HG03103 (cell line): ENCODE results near the gene PLK2.

Experiments
- ATAC-seq: cut with Tn5 transposase; IDR thresholded peaks from one replicate; pipeline ENCODE4 v1.9.1; 2021; ENCODE audit warnings: low read depth; ENCODE audit not compliant: unreplicated experiment

The PLK2 gene

GRCh38 chr5:58451732-58452565 is 7.9 kb downstream of the PLK2 start:
- no peak for ATAC-seq

- no peak for ATAC-seq
Observed at GRCh38 chr5:58450811-58451629, 8.9 kb downstream of the PLK2 start.

DNA sequence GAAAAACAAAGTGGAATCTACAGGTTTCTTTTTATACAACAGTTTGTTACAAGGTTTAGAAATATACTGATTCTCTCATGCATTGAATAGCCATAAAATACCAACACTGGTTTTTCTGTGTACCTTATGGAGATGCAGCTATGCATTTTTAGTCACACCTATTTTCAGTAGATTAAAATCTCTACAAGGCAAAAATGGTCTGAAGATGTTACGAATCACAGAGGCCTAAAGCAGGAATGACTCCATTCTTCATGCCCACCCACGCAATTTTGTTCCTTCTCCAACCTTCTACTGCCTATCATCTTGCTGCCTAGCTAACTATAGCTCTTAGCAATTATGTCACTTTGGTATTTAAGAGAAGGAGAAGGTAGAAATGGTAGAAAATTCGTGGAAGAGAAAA is 9.9 kb downstream of the PLK2 start:
- ATAC-seq: no peak

DNA sequence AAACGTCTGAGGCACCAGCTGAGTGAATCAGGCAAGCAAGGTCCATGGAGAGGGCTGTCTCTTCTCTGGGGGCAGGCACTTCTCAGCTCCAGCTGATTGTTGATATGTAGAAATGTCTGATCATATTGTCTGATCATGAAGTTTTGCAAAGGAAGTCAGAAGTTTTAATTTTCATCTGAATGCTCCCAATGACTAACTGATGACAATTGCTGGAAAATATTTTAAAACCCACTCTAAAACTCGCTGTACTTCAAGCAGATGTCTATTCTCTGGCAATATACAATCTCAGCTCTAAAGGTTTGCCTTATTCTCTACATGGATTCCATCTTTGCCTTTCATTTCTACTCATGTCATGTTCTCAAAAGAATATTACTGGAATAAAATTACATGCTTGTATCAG is 12.7 kb downstream of the PLK2 start:
- no peak for ATAC-seq

DNA sequence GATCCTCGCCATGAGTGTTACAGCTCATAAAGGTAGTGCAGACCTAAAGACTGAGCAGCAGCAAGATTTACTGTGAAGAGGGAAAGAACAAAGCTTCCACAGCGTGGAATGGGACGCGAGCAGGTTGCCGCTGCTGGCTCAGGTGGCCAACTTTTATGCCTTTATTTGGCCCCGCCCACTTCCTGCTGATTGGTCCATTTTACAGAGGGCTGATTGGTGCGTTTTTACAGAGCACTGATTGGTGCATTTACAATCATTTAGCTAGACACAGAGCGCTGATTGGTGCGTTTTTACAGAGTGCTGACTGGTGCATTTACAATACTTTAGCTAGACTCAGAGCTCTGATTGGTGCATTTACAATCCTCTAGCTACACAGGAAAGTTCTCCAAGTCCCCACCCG is 13.9 kb downstream of the PLK2 start:
- no peak for ATAC-seq

- no peak for ATAC-seq
Observed at GRCh38 chr5:58444805-58445204, 15.1 kb downstream of the PLK2 start.

DNA sequence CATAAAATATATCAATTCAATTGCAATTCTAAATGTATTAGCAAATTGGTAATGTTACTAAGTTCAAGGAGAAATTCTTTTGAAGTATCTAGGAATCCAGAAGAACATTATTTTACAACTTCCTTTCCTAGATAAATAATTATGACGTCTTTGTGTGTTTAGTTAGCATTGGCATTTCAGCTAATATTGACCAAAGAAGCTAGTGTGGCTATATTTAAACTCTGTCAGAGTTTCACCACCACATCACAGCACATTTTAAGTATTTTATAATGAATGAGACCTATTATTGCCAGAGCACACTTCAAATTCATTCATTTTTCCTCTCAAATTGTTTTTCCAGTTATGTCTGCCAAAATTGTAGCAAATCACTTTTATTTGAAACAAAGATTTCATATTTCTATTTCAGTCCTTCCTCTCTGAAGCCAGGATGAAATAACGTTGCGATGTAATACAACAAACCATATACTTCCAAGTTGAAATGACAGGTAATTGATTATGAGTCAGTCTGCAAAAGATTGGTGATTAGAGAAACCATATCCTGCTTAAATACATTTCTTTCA is 18.9 kb downstream of the PLK2 start:
- no peak for ATAC-seq

GRCh38 chr5:58439094-58439644 is 20.7 kb downstream of the PLK2 start:
- no peak for ATAC-seq

GRCh38 chr5:58437661-58438060 is 22.2 kb downstream of the PLK2 start:
- ATAC-seq: no peak

GRCh38 chr5:58431832-58432231 is 28.1 kb downstream of the PLK2 start:
- ATAC-seq: no peak

- no peak for ATAC-seq
Observed at GRCh38 chr5:58412932-58413331, 47.0 kb downstream of the PLK2 start.

- ATAC-seq: no peak
Observed at GRCh38 chr5:58412081-58412480, 47.8 kb downstream of the PLK2 start.

GRCh38 chr5:58411372-58411771 is 48.5 kb downstream of the PLK2 start:
- no peak for ATAC-seq

GRCh38 chr5:58410441-58410840 is 49.4 kb downstream of the PLK2 start:
- no peak for ATAC-seq

GRCh38 chr5:58407042-58407719 is 52.7 kb downstream of the PLK2 start:
- no peak for ATAC-seq

DNA sequence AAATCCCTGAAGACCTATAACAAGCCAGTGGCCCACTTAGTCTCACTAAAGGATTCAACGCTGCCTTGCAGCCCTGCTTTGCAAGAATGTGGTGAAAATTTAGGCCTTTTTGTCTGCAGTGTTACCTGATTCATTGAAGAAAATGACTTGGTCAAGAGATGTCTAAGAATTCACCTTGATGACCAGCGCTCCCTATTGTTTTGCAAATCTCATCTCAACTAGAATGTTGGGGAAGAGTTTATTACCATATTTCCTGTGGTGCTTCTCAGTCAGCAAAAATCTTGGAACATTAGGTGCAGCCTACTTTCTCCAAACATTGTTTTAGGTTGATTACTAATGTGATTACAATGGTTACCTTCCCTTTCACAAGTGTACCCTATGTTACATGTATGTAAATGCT is 53.5 kb downstream of the PLK2 start:
- no peak for ATAC-seq

- ATAC-seq: no peak
Observed at GRCh38 chr5:58405175-58405574, 54.7 kb downstream of the PLK2 start.

- ATAC-seq: no peak
Observed at GRCh38 chr5:58404734-58405133, 55.2 kb downstream of the PLK2 start.
